HG03280 (cell line): ENCODE results near the gene OR4N5.

ENCODE experiments used
- ATAC-seq: cut with Tn5 transposase; IDR thresholded peaks from one replicate; pipeline ENCODE4 v1.9.1; 2021; ENCODE audit warnings: mild to moderate bottlenecking, moderate library complexity; ENCODE audit not compliant: unreplicated experiment

OR4N5 gene

GRCh38 chr14:20194101-20194500 lies 55.5 kb downstream of the OR4N5 start:
- ATAC-seq = no peak
